PC-3 (cell line): Measurements from ENCODE around the gene MAST4.

Source experiments
- EZH2 ChIP-seq: fragments of 300-600 bp; sonication (generic); IDR thresholded peaks from one replicate; pipeline ENCODE4 v1.6.1; 2017; ENCODE audit warnings: antibody characterized with exemption, mild to moderate bottlenecking, low read length; ENCODE audit not compliant: unreplicated experiment
- TF ChIP-seq, protein P1 (sequence below): fragments of 300-600 bp; sonication (generic); conservative IDR thresholded peaks from 2 replicates; pipeline ENCODE4 v1.5.1; 2017; ENCODE audit warnings: antibody characterized with exemption, low read depth, mild to moderate bottlenecking, low read length

DNA sequence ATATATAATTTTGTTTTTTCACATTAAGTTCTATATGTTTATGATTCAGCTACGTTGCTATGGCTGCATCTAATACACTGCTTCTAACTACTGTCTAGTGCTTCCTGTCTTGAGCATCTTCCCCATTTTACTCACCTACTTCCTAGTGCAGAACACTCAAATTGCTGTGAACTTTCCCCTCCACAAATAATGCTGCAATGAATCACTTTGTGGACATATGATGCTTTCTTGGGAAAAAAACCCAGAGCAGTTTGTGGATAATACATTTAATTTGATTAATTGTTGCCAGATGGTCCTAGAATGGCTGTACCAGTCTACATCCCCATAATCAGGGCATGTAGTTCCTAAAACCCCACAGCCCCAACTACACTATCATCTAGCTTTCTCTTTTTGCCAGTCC, 581.9 kb downstream of the MAST4 start:
- TF ChIP-seq, protein P1, sequence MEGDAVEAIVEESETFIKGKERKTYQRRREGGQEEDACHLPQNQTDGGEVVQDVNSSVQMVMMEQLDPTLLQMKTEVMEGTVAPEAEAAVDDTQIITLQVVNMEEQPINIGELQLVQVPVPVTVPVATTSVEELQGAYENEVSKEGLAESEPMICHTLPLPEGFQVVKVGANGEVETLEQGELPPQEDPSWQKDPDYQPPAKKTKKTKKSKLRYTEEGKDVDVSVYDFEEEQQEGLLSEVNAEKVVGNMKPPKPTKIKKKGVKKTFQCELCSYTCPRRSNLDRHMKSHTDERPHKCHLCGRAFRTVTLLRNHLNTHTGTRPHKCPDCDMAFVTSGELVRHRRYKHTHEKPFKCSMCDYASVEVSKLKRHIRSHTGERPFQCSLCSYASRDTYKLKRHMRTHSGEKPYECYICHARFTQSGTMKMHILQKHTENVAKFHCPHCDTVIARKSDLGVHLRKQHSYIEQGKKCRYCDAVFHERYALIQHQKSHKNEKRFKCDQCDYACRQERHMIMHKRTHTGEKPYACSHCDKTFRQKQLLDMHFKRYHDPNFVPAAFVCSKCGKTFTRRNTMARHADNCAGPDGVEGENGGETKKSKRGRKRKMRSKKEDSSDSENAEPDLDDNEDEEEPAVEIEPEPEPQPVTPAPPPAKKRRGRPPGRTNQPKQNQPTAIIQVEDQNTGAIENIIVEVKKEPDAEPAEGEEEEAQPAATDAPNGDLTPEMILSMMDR: no peak
- TF ChIP-seq EZH2: no peak
